Measurements from ENCODE around the gene TNS1. TPM values are rescaled to one million over a fixed set of nuclear protein-coding genes. Genes with fewer than 3 reads are reported as not detected.

Gene TNS1
- total and polyA plus RNA-seq, 2 experiments from 2014 or later = 16.2 to 27.6 TPM

DNA sequence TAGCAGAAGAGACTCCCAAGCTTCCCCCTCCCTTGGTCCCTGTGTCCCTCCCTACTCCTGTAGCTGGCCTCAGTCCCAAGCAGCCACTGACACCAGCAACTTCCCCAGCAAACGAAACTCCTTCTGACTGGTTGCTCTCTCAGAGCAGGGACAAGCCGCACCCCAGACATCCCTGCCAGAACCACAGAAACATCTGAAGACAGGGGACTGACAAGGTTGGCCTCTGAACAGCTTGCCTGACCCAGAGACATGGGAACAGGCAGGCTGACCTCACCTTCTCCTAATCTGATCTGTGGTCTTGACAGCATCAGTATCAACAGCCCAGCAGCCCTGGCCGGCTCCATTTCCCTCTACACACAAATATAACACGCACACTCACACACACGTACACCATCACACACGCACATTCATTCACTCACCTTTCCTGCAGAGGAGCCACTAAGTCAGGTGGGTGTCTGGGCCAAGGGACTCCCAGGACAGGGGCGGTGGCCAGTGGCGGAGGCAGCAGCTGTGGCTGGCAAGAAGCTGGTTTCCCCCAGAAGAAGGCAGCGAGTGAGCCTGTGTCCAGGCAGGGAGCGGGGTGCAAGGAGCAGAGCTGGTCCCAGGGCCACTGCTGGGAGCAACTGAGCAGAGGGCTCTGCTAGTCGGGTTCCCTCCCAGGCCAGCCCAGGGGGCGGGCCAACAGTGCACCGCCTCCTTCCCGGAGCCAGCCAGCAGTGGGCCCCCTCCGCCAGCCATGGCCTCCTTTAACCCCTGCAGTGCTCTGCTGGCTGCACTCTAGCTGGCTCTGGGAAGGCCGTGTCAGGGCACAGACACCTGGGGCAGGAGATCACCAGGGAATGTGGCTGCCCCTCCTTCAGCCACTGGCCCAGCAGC is 59.1 kb downstream of the TNS1 start:
- no peaks in the 10 kb centered on the region for H3K36me3 ChIP-seq (replicated peaks; ENCODE audit: insufficient read depth, low read depth)
- H3K9me2 ChIP-seq (replicated peaks; ENCODE audit: insufficient read depth) = no peaks in the 10 kb centered on the region
- H3K4me2 ChIP-seq = peak overlapping the region; percentile 87
- peaks cover 55% of the 10 kb centered on the region for H3K4me1 ChIP-seq (ENCODE audit: insufficient read depth)
- H2AFZ ChIP-seq = no peak overlapping the region
- peak overlapping the region; percentile 75 for H3K27ac ChIP-seq
- peaks cover 56% of the 10 kb centered on the region for H3K79me2 ChIP-seq
- no peak overlapping the region for H3K4me3 ChIP-seq
- H4K20me1 ChIP-seq (ENCODE audit: insufficient read depth, poor library complexity, severe bottlenecking) = peaks cover 14% of the 10 kb centered on the region
- DNase-seq (ENCODE audit: low spot score) = peak; percentile 93
- WGBS (ENCODE audit: low lambda C conversion rate, missing lambda C conversion rate) = 14% methylated on average over 16 of the region's 16 CpGs
- no peaks in the 10 kb centered on the region for H3K27me3 ChIP-seq
- TF ChIP-seq, protein P1, sequence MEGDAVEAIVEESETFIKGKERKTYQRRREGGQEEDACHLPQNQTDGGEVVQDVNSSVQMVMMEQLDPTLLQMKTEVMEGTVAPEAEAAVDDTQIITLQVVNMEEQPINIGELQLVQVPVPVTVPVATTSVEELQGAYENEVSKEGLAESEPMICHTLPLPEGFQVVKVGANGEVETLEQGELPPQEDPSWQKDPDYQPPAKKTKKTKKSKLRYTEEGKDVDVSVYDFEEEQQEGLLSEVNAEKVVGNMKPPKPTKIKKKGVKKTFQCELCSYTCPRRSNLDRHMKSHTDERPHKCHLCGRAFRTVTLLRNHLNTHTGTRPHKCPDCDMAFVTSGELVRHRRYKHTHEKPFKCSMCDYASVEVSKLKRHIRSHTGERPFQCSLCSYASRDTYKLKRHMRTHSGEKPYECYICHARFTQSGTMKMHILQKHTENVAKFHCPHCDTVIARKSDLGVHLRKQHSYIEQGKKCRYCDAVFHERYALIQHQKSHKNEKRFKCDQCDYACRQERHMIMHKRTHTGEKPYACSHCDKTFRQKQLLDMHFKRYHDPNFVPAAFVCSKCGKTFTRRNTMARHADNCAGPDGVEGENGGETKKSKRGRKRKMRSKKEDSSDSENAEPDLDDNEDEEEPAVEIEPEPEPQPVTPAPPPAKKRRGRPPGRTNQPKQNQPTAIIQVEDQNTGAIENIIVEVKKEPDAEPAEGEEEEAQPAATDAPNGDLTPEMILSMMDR (IDR thresholded peaks at IDR 0.05; ENCODE audit: poor library complexity) = peak; percentile 40
- TF ChIP-seq EZH2 (IDR thresholded peaks at IDR 0.05; ENCODE audit: borderline replicate concordance) = no peak
- H3K9me3 ChIP-seq (ENCODE audit: low read depth) = no peaks in the 10 kb centered on the region

- WGBS (ENCODE audit: low lambda C conversion rate, missing lambda C conversion rate) = 39% methylated on average over 2 of the region's 3 CpGs
- Histone ChIP-seq H3K79me2 (peaks cover 58% of the 10 kb centered on the region), H3K36me3 (replicated peaks; ENCODE audit: insufficient read depth, low read depth) (no peaks in the 10 kb centered on the region), H3K27me3 (no peaks in the 10 kb centered on the region), H4K20me1 (ENCODE audit: insufficient read depth, poor library complexity, severe bottlenecking) (peaks cover 14% of the 10 kb centered on the region), H3K9me2 (replicated peaks; ENCODE audit: insufficient read depth) (no peaks in the 10 kb centered on the region), H3K4me3 (no peak overlapping the region), H2AFZ (no peak overlapping the region), H3K27ac (peak overlapping the region; percentile 75), H3K9me3 (ENCODE audit: low read depth) (no peaks in the 10 kb centered on the region), H3K4me2 (peak overlapping the region; percentile 87), H3K4me1 (ENCODE audit: insufficient read depth) (peaks cover 54% of the 10 kb centered on the region)
- no peak for DNase-seq (ENCODE audit: low spot score)
- TF ChIP-seq EZH2phosphoT487 (IDR thresholded peaks at IDR 0.05; ENCODE audit: low read depth, severe bottlenecking, unreplicated experiment) (no peak), EZH2 (IDR thresholded peaks at IDR 0.05; ENCODE audit: borderline replicate concordance) (no peak)
- TF ChIP-seq, protein P1 (IDR thresholded peaks at IDR 0.05; ENCODE audit: poor library complexity) = no peak
Observed at GRCh38 chr2:217942731-217943335, 60.0 kb downstream of the TNS1 start.

GRCh38 chr2:217941886-217942728 is 60.7 kb downstream of the TNS1 start:
- H3K9me2 ChIP-seq (replicated peaks; ENCODE audit: insufficient read depth) = no peaks in the 10 kb centered on the region
- H4K20me1 ChIP-seq (ENCODE audit: insufficient read depth, poor library complexity, severe bottlenecking) = peaks cover 14% of the 10 kb centered on the region
- no peak overlapping the region for H3K27ac ChIP-seq
- TF ChIP-seq, protein P1 (IDR thresholded peaks at IDR 0.05; ENCODE audit: poor library complexity) = no peak
- TF ChIP-seq EZH2phosphoT487 (IDR thresholded peaks at IDR 0.05; ENCODE audit: low read depth, severe bottlenecking, unreplicated experiment) (no peak), EZH2 (IDR thresholded peaks at IDR 0.05; ENCODE audit: borderline replicate concordance) (no peak)
- peaks cover 54% of the 10 kb centered on the region for H3K4me1 ChIP-seq (ENCODE audit: insufficient read depth)
- H2AFZ ChIP-seq = no peak overlapping the region
- no peaks in the 10 kb centered on the region for H3K9me3 ChIP-seq (ENCODE audit: low read depth)
- peaks cover 60% of the 10 kb centered on the region for H3K79me2 ChIP-seq
- H3K4me3 ChIP-seq = no peak overlapping the region
- 95% methylated on average over 8 of the region's 8 CpGs for WGBS (ENCODE audit: low lambda C conversion rate, missing lambda C conversion rate)
- peak overlapping the region; percentile 87 for H3K4me2 ChIP-seq
- H3K27me3 ChIP-seq = no peaks in the 10 kb centered on the region
- no peak for DNase-seq (ENCODE audit: low spot score)
- H3K36me3 ChIP-seq (replicated peaks; ENCODE audit: insufficient read depth, low read depth) = no peaks in the 10 kb centered on the region

All from hepatocyte (in vitro differentiated cells).